ACC112 (cell line): Measurements from ENCODE around the gene CBX4.

Source experiments
- H2AFZ ChIP-seq: fragments of 200-600 bp; sonication (generic); one replicate; pipeline ENCODE4 v1.6.0; 2017; ENCODE audit warnings: antibody characterized with exemption, low read length; ENCODE audit not compliant: unreplicated experiment
- H3K27ac ChIP-seq: fragments of 200-600 bp; sonication (generic); 2 replicates; pipeline ENCODE4 v1.5.1; 2014; ENCODE audit warnings: low read depth, mild to moderate bottlenecking, antibody characterized with exemption, low read length, moderate library complexity
- H3K27me3 ChIP-seq: fragments of 200-600 bp; sonication (generic); 2 replicates; pipeline ENCODE4 v1.6.1; 2014; ENCODE audit warnings: mild to moderate bottlenecking, antibody characterized with exemption, low read length, moderate library complexity, mixed read lengths; ENCODE audit not compliant: insufficient read depth
- H3K36me3 ChIP-seq: fragments of 200-600 bp; sonication (generic); 2 replicates; pipeline ENCODE4 v1.6.1; 2016; ENCODE audit warnings: mild to moderate bottlenecking, antibody characterized with exemption, low read length, moderate library complexity, mixed read lengths; ENCODE audit not compliant: insufficient read depth
- H3K4me1 ChIP-seq: fragments of 200-600 bp; sonication (generic); one replicate; pipeline ENCODE4 v1.6.1; 2016; ENCODE audit warnings: low read length, mixed read lengths; ENCODE audit not compliant: insufficient read depth, unreplicated experiment, control insufficient read depth
- H3K4me3 ChIP-seq: fragments of 200-600 bp; sonication (generic); 2 replicates; pipeline ENCODE4 v1.5.1; 2014; ENCODE audit warnings: mild to moderate bottlenecking, low read depth, low read length
- H3K79me2 ChIP-seq: fragments of 200-600 bp; sonication (generic); one replicate; pipeline ENCODE4 v1.6.0; 2016; ENCODE audit warnings: low read length; ENCODE audit not compliant: control insufficient read depth, unreplicated experiment, insufficient read depth

Gene CBX4

GRCh38 chr17:79833744-79834564 is 5.3 kb downstream of the CBX4 start:
- H2AFZ ChIP-seq = no peak overlapping the region
- no peaks in the 10 kb centered on the region for H3K27me3 ChIP-seq
- H3K36me3 ChIP-seq = peaks cover 14% of the 10 kb centered on the region; the same call in 1 of the 2 replicates
- H3K4me1 ChIP-seq = peaks cover 28% of the 10 kb centered on the region
- H3K4me3 ChIP-seq = no peak overlapping the region
- no peak overlapping the region for H3K27ac ChIP-seq
- H3K79me2 ChIP-seq = peaks cover 13% of the 10 kb centered on the region

GRCh38 chr17:79833110-79833450 is 6.2 kb downstream of the CBX4 start:
- Histone ChIP-seq H3K4me1 (peaks cover 29% of the 10 kb centered on the region), H3K36me3 (peaks cover 14% of the 10 kb centered on the region; the same call in 1 of the 2 replicates), H3K27ac (no peak overlapping the region), H2AFZ (no peak overlapping the region), H3K4me3 (no peak overlapping the region), H3K27me3 (no peaks in the 10 kb centered on the region), H3K79me2 (peaks cover 12% of the 10 kb centered on the region)

GRCh38 chr17:79832218-79833109 is 6.8 kb downstream of the CBX4 start:
- Histone ChIP-seq H3K36me3 (peaks cover 14% of the 10 kb centered on the region; the same call in 1 of the 2 replicates), H3K27ac (no peak overlapping the region), H3K4me1 (peaks cover 27% of the 10 kb centered on the region), H3K27me3 (no peaks in the 10 kb centered on the region), H3K4me3 (no peak overlapping the region), H2AFZ (no peak overlapping the region), H3K79me2 (peaks cover 6% of the 10 kb centered on the region)

GRCh38 chr17:79831265-79832217 is 7.7 kb downstream of the CBX4 start:
- no peak overlapping the region for H2AFZ ChIP-seq
- H3K79me2 ChIP-seq = no peaks in the 10 kb centered on the region
- peaks cover 19% of the 10 kb centered on the region for H3K4me1 ChIP-seq
- H3K36me3 ChIP-seq = peaks cover 14% of the 10 kb centered on the region; the same call in 1 of the 2 replicates
- H3K4me3 ChIP-seq = no peak overlapping the region
- H3K27ac ChIP-seq = no peak overlapping the region
- no peaks in the 10 kb centered on the region for H3K27me3 ChIP-seq

GRCh38 chr17:79830763-79831264 is 8.4 kb downstream of the CBX4 start:
- H3K4me3 ChIP-seq = no peak overlapping the region

GRCh38 chr17:79830303-79830702 is 8.9 kb downstream of the CBX4 start:
- H3K79me2 ChIP-seq = no peaks in the 10 kb centered on the region
- H2AFZ ChIP-seq = no peak overlapping the region
- no peaks in the 10 kb centered on the region for H3K27me3 ChIP-seq
- peaks cover 14% of the 10 kb centered on the region; the same call in 1 of the 2 replicates for H3K36me3 ChIP-seq
- H3K27ac ChIP-seq = no peak overlapping the region
- H3K4me1 ChIP-seq = peaks cover 16% of the 10 kb centered on the region
- H3K4me3 ChIP-seq = no peak overlapping the region

More at GRCh38 chr17:79830763-79831264, 8.4 kb downstream of the CBX4 start:
- Histone ChIP-seq H2AFZ (no peak overlapping the region), H3K36me3 (peaks cover 14% of the 10 kb centered on the region; the same call in 1 of the 2 replicates), H3K79me2 (no peaks in the 10 kb centered on the region), H3K4me1 (peaks cover 16% of the 10 kb centered on the region), H3K27ac (no peak overlapping the region), H3K27me3 (no peaks in the 10 kb centered on the region)

GRCh38 chr17:79829457-79829856 is 9.8 kb downstream of the CBX4 start:
- Histone ChIP-seq H2AFZ (no peak overlapping the region), H3K79me2 (no peaks in the 10 kb centered on the region), H3K4me1 (peaks cover 16% of the 10 kb centered on the region), H3K27ac (no peak overlapping the region), H3K27me3 (no peaks in the 10 kb centered on the region), H3K4me3 (no peak overlapping the region), H3K36me3 (peaks cover 7% of the 10 kb centered on the region; the same call in 1 of the 2 replicates)

- Histone ChIP-seq H3K27me3 (no peaks in the 10 kb centered on the region), H3K4me3 (no peak overlapping the region), H3K4me1 (peaks cover 16% of the 10 kb centered on the region), H3K27ac (no peak overlapping the region), H3K36me3 (peaks cover 6% of the 10 kb centered on the region; the same call in 1 of the 2 replicates), H3K79me2 (no peaks in the 10 kb centered on the region), H2AFZ (no peak overlapping the region)
Measured at GRCh38 chr17:79829004-79829403, 10.2 kb downstream of the CBX4 start.

- Histone ChIP-seq H2AFZ (no peak overlapping the region), H3K4me3 (no peak overlapping the region), H3K79me2 (no peaks in the 10 kb centered on the region), H3K27me3 (no peaks in the 10 kb centered on the region), H3K27ac (no peak overlapping the region), H3K36me3 (no peaks in the 10 kb centered on the region), H3K4me1 (peaks cover 9% of the 10 kb centered on the region)
Measured at GRCh38 chr17:79826841-79827578, 12.2 kb downstream of the CBX4 start.
